Panc1 (cell line): Measurements from ENCODE around the gene C12orf76. TPM values are rescaled to one million over a fixed set of nuclear protein-coding genes. Genes with fewer than 3 reads are reported as not detected.
"Not testable (repeated sequence)": the region's sequence is repeated elsewhere in the genome, so short reads cannot be mapped to it uniquely, and the experiment has no call there.

Experiments
- ATAC-seq: fragments of 200-7000 bp; cut with Tn5 transposase; 2 replicates; pipeline ENCODE4 v1.9.1; 2020; ENCODE audit warnings: mild to moderate bottlenecking, moderate library complexity
- BruUV-seq: library from RNA; stranded (reverse); fragments of 400-500 nt; replicated peaks from 2 replicates; lab custom pipeline; 2021; lab: Mats Ljungman, UMichigan
- CTCF ChIA-PET: fragments of 300-600 bp; sonication (Branson Sonifier 250); formaldehyde crosslinking; loops from one replicate; lab custom pipeline; 2022; ENCODE audit warnings: antibody characterized with exemption; lab: Charles Lee
- POLR2A ChIA-PET: fragments of 300-600 bp; sonication (Branson Sonifier 250); formaldehyde crosslinking; loops from one replicate; lab custom pipeline; 2022; ENCODE audit warnings: antibody characterized with exemption; lab: Charles Lee
- DNase-seq: peaks from one replicate; pipeline ENCODE4 v3.0.0-alpha.2; 2010; ENCODE audit warnings: low read depth, low spot score
- H3K27ac ChIP-seq: 2 replicates; pipeline ENCODE4 v1.5.1; 2011; ENCODE audit warnings: mild to moderate bottlenecking, low read length, inconsistent platforms
- H3K27me3 ChIP-seq: fragments of 200-500 bp; sonication (Bioruptor generic); 2 replicates; pipeline ENCODE4 v1.6.0; 2014; ENCODE audit warnings: low read length, inconsistent platforms; ENCODE audit not compliant: control insufficient read depth, insufficient read depth
- H3K36me3 ChIP-seq: fragments of 200-500 bp; sonication (Bioruptor generic); 2 replicates; pipeline ENCODE4 v1.5.1; 2014; ENCODE audit warnings: inconsistent platforms, mild to moderate bottlenecking, low read length, moderate library complexity; ENCODE audit not compliant: control insufficient read depth, insufficient read depth
- H3K4me1 ChIP-seq: 2 replicates; pipeline ENCODE4 v1.5.1; 2011; ENCODE audit warnings: inconsistent platforms, mild to moderate bottlenecking, low read length, moderate library complexity; ENCODE audit not compliant: control insufficient read depth, insufficient read depth
- H3K4me3 ChIP-seq, 2 experiments: 2 replicates each; pipeline ENCODE4 v1.5.1; 2011 to 2012; ENCODE audit warnings: low read depth in 2 of 2, low read length in 2 of 2, mild to moderate bottlenecking in 2 of 2, inconsistent platforms in 1 of 2, moderate library complexity in 1 of 2
- H3K9me3 ChIP-seq: fragments of 200-500 bp; sonication (Bioruptor generic); 2 replicates; pipeline ENCODE4 v1.5.1; 2014; ENCODE audit warnings: low read depth, mild to moderate bottlenecking, inconsistent platforms, low read length, moderate library complexity; ENCODE audit not compliant: control insufficient read depth, insufficient read depth
- POLR2AphosphoS5 ChIP-seq: IDR thresholded peaks from 2 replicates; pipeline ENCODE4 v1.6.1; 2012; ENCODE audit warnings: mild to moderate bottlenecking, low read depth, low read length, moderate library complexity
- REST ChIP-seq, 2 experiments: IDR thresholded peaks; 2 replicates each; pipeline ENCODE4 v1.6.1; 2011 to 2012; ENCODE audit warnings: low read depth in 2 of 2, control low read depth in 1 of 2, low read length in 1 of 2, mild to moderate bottlenecking in 1 of 2, moderate library complexity in 1 of 2; ENCODE audit not compliant: insufficient read depth in 1 of 2
- SIN3A ChIP-seq: IDR thresholded peaks from 2 replicates; pipeline ENCODE4 v1.6.1; 2012; ENCODE audit warnings: low read depth, mild to moderate bottlenecking, low read length, moderate library complexity, borderline replicate concordance; ENCODE audit not compliant: insufficient read depth
- TCF7L2 ChIP-seq: IDR thresholded peaks from 2 replicates; pipeline ENCODE4 v1.6.1; 2011; ENCODE audit warnings: mild to moderate bottlenecking, low read depth, low read length, inconsistent platforms
- in situ Hi-C: cut with HindIII; loops from 2 replicates; pipeline ENCODE4 v1.10.0; 2016; ENCODE audit warnings: low sequenced_read_pairs, low pct_unique_long_range_greater_than_20kb
- intact Hi-C: fragments of 100-400 bp; cut with micrococcal nuclease; formaldehyde crosslinking; loops from one replicate; pipeline ENCODE4 v1.10.0; 2022; ENCODE audit not compliant: unreplicated experiment
- total RNA-seq: library from RNA; stranded (reverse); gene quantifications from one replicate; pipeline ENCODE4 v1.2.1, GENCODE V29; 2021; ENCODE audit not compliant: unreplicated experiment
- TF ChIP-seq, protein P1 (sequence below): fragments of 450-650 bp; IDR thresholded peaks from 2 replicates; pipeline ENCODE4 v1.5.1; 2017; ENCODE audit warnings: mild to moderate bottlenecking

The C12orf76 gene
- total RNA-seq, 1 experiment from 2014 or later = 13.6 TPM

GRCh38 chr12:110071504-110071903 is 23.2 kb upstream of the C12orf76 start:
- CTCF ChIA-PET = no interaction called here
- TF ChIP-seq, protein P1, sequence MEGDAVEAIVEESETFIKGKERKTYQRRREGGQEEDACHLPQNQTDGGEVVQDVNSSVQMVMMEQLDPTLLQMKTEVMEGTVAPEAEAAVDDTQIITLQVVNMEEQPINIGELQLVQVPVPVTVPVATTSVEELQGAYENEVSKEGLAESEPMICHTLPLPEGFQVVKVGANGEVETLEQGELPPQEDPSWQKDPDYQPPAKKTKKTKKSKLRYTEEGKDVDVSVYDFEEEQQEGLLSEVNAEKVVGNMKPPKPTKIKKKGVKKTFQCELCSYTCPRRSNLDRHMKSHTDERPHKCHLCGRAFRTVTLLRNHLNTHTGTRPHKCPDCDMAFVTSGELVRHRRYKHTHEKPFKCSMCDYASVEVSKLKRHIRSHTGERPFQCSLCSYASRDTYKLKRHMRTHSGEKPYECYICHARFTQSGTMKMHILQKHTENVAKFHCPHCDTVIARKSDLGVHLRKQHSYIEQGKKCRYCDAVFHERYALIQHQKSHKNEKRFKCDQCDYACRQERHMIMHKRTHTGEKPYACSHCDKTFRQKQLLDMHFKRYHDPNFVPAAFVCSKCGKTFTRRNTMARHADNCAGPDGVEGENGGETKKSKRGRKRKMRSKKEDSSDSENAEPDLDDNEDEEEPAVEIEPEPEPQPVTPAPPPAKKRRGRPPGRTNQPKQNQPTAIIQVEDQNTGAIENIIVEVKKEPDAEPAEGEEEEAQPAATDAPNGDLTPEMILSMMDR = no peak
- TF ChIP-seq TCF7L2 (no peak), POLR2AphosphoS5 (no peak)
- H3K36me3 ChIP-seq = no peaks in the 10 kb centered on the region
- in situ Hi-C loops = no loop called here
- no peak overlapping the region for H3K27ac ChIP-seq
- POLR2A ChIA-PET = interaction anchor here (0.6 kb wide), 1 partner anchor 1649 kb away, joined by 7 read pairs; no protein-coding TSS in a partner anchor
- no TSS peak for BruUV-seq
- ATAC-seq = no peak
- no peak for DNase-seq
- intact Hi-C loops = no loop called here
- no peaks in the 10 kb centered on the region for H3K4me1 ChIP-seq
- no peaks in the 10 kb centered on the region for H3K27me3 ChIP-seq
- no peak overlapping the region for H3K4me3 ChIP-seq
- no peaks in the 10 kb centered on the region for H3K9me3 ChIP-seq

GRCh38 chr12:110068654-110069053 is 20.3 kb upstream of the C12orf76 start:
- POLR2A ChIA-PET = interaction anchor here (0.5 kb wide), 1 partner anchor 53 kb away, joined by 5 read pairs; no protein-coding TSS in a partner anchor
- ATAC-seq (no peak), DNase-seq (no peak)
- H3K9me3 ChIP-seq = no peaks in the 10 kb centered on the region
- in situ Hi-C loops = no loop called here
- no TSS peak for BruUV-seq
- intact Hi-C loops = no loop called here
- no peaks in the 10 kb centered on the region for H3K27me3 ChIP-seq
- H3K4me1 ChIP-seq = no peaks in the 10 kb centered on the region
- no peak overlapping the region for H3K4me3 ChIP-seq
- no peaks in the 10 kb centered on the region for H3K36me3 ChIP-seq
- no peak overlapping the region for H3K27ac ChIP-seq
- CTCF ChIA-PET = no interaction called here
- TF ChIP-seq, protein P1 = no peak
- TF ChIP-seq TCF7L2 (no peak), SIN3A (no peak), POLR2AphosphoS5 (no peak), REST (IDR thresholded peaks at IDR 0.05; ENCODE audit: insufficient read depth in 1 of 2, low read depth in 2 of 2, low read length in 1 of 2) (no peak)

- H3K4me1 ChIP-seq, DNase-seq, POLR2A ChIA-PET, H3K36me3 ChIP-seq, ATAC-seq, intact Hi-C loops, CTCF ChIA-PET, H3K4me3 ChIP-seq, in situ Hi-C loops, H3K9me3 ChIP-seq, H3K27me3 ChIP-seq, H3K27ac ChIP-seq, BruUV-seq: not testable (repeated sequence)
Observed at GRCh38 chr12:110068115-110068514, 19.8 kb upstream of the C12orf76 start.
